ENCODE results near the gene GAL3ST3.

DNA sequence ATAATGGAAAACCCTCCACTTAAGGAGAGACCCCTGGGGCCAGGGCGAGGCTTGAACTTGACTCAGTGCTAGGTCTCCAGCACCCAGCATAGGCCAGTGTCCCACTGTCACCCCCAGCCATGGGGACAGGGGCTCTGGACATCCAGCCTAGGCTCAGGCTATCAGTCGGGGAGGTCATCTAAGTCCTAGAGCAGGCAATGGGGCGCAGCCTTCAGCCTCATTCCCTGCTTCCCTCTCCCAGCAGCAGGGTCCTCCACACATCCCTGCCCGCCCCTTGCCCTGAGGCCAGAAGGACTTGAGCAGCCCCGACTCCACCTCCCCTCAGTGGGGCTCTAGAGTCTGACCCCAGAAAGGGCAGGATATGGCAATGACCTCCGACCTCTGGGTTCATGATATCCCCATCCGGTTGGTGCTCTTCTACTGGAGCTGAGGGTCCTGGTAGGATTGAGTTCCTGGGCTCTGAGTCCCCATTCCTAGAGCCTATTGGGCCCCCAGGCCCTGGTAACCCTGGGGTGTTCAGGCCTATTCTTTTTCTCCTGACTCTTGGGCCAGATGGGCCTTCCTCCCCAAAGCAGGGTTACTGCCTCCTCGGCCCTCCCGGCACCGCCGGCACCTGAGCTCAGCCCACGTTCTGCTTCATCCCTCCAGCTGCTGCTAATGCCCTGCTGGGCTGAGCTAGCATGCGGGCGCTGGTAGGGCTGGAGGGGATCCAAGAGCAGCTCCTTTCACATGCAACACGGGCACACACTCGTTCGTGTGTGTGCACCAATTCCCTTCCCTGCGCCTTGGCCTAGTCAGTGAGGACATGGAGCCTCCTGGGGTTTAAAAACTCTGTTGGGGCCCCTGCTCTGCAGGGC is 32.8 kb downstream of the GAL3ST3 start:
- TF ChIP-seq, protein P1, sequence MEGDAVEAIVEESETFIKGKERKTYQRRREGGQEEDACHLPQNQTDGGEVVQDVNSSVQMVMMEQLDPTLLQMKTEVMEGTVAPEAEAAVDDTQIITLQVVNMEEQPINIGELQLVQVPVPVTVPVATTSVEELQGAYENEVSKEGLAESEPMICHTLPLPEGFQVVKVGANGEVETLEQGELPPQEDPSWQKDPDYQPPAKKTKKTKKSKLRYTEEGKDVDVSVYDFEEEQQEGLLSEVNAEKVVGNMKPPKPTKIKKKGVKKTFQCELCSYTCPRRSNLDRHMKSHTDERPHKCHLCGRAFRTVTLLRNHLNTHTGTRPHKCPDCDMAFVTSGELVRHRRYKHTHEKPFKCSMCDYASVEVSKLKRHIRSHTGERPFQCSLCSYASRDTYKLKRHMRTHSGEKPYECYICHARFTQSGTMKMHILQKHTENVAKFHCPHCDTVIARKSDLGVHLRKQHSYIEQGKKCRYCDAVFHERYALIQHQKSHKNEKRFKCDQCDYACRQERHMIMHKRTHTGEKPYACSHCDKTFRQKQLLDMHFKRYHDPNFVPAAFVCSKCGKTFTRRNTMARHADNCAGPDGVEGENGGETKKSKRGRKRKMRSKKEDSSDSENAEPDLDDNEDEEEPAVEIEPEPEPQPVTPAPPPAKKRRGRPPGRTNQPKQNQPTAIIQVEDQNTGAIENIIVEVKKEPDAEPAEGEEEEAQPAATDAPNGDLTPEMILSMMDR (conservative IDR thresholded peaks at IDR 0.05; ENCODE audit: low read depth, low read length) = no peak
- no peak for TF ChIP-seq EZH2 (IDR thresholded peaks at IDR 0.05; ENCODE audit: borderline replicate concordance, low read depth, low read length, poor library complexity, severe bottlenecking)
